ENCODE data around the gene CDK19.
A peak's percentile ranks its signal among the peaks of the same experiment; 100 is the strongest.

The CDK19 gene

DNA sequence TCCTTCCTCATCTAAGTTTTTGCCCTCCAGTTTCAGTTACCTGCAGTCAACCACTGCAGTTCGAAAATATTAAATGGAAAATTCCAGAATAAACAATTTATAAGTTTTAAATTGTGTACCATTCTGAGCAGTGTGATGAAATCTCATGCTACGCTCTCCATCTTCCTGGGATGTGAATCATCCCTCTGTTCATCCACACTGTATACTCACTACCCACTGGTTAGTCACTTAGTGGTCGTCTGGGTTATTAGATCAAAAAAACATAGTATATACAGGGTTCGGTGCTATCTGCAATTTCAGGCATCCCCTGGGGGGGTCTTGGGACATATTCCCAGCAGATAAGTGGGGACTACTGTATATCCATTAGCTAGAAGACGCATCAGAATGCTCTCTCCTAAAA lies 186.9 kb downstream of the CDK19 start:
- Histone ChIP-seq H3K4me1 (no peaks in the 10 kb centered on the region), H3K4me2 (ENCODE audit: low read length) (no peak overlapping the region), H3K9me3 (ENCODE audit: control insufficient read depth, low read length) (no peaks in the 10 kb centered on the region), H3K36me3 (ENCODE audit: control insufficient read depth, insufficient read depth, low read length) (no peaks in the 10 kb centered on the region), H3K27me3 (ENCODE audit: control insufficient read depth, insufficient read depth, low read length) (no peaks in the 10 kb centered on the region), H3K27ac (no peak overlapping the region), H3K4me3 (ENCODE audit: low read depth, low read length) (no peak overlapping the region), H2AFZ (no peak overlapping the region), H3K79me2 (no peaks in the 10 kb centered on the region), H3K9ac (no peak overlapping the region)
- TF ChIP-seq, protein P1, sequence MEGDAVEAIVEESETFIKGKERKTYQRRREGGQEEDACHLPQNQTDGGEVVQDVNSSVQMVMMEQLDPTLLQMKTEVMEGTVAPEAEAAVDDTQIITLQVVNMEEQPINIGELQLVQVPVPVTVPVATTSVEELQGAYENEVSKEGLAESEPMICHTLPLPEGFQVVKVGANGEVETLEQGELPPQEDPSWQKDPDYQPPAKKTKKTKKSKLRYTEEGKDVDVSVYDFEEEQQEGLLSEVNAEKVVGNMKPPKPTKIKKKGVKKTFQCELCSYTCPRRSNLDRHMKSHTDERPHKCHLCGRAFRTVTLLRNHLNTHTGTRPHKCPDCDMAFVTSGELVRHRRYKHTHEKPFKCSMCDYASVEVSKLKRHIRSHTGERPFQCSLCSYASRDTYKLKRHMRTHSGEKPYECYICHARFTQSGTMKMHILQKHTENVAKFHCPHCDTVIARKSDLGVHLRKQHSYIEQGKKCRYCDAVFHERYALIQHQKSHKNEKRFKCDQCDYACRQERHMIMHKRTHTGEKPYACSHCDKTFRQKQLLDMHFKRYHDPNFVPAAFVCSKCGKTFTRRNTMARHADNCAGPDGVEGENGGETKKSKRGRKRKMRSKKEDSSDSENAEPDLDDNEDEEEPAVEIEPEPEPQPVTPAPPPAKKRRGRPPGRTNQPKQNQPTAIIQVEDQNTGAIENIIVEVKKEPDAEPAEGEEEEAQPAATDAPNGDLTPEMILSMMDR (IDR thresholded peaks at IDR 0.05): no peak

DNA sequence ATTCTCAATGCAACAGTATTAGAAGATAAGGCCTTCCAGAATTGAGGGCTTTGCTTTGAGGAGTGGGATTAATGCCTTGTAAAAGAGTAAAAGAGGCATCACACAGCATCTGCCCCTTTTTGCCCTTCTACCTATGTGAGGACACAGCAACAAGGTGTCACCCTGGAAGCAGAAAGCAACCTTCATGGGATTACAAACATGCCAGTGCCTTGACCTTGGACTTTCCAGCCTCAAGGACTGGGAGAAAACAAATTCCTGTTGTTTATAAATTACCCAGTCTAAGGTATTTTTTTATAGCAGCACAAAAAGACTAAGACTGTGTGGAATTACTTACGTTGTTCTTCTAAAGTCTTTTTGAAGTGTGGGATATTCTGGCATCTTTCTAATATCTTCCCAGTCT lies 188.8 kb downstream of the CDK19 start:
- no peak overlapping the region for H3K9ac ChIP-seq
- H3K36me3 ChIP-seq (ENCODE audit: control insufficient read depth, insufficient read depth, low read length): no peaks in the 10 kb centered on the region

DNA sequence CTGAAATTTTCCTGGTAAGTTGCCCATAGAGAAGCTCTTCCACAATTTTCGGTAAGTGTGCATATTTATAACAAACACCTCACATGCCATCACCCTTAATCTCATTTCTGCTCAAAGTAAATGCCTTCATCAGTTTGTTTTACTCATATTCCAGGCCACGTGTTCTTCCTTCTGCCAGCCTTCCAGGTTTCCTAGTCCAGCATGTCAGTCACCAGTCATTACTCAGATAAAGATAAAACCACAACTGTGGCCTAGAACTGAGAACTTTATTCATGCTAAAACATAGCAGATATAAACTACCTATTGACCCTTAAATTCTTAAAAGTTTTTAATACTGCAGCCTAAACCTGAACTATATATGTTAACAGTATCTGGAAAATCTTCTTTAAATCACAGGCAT lies 189.4 kb downstream of the CDK19 start:
- Histone ChIP-seq H3K9me3 (ENCODE audit: control insufficient read depth, low read length) (no peaks in the 10 kb centered on the region), H3K4me1 (peaks cover 6% of the 10 kb centered on the region), H3K79me2 (no peaks in the 10 kb centered on the region), H3K36me3 (ENCODE audit: control insufficient read depth, insufficient read depth, low read length) (no peaks in the 10 kb centered on the region), H2AFZ (no peak overlapping the region), H3K4me2 (ENCODE audit: low read length) (peak overlapping the region; percentile 4), H3K27ac (no peak overlapping the region), H3K27me3 (ENCODE audit: control insufficient read depth, insufficient read depth, low read length) (no peaks in the 10 kb centered on the region), H3K9ac (no peak overlapping the region), H3K4me3 (ENCODE audit: low read depth, low read length) (peak overlapping the region; percentile 12)
- TF ChIP-seq, protein P1 (IDR thresholded peaks at IDR 0.05): no peak

More for the DNA sequence above, 188.8 kb downstream of the CDK19 start:
- Histone ChIP-seq H3K79me2 (no peaks in the 10 kb centered on the region), H3K9me3 (ENCODE audit: control insufficient read depth, low read length) (no peaks in the 10 kb centered on the region), H2AFZ (no peak overlapping the region), H3K4me1 (peaks cover 6% of the 10 kb centered on the region), H3K4me2 (ENCODE audit: low read length) (peak overlapping the region; percentile 40), H3K27me3 (ENCODE audit: control insufficient read depth, insufficient read depth, low read length) (no peaks in the 10 kb centered on the region), H3K4me3 (ENCODE audit: low read depth, low read length) (peak overlapping the region; percentile 12), H3K27ac (no peak overlapping the region)
- TF ChIP-seq, protein P1 (IDR thresholded peaks at IDR 0.05): no peak

DNA sequence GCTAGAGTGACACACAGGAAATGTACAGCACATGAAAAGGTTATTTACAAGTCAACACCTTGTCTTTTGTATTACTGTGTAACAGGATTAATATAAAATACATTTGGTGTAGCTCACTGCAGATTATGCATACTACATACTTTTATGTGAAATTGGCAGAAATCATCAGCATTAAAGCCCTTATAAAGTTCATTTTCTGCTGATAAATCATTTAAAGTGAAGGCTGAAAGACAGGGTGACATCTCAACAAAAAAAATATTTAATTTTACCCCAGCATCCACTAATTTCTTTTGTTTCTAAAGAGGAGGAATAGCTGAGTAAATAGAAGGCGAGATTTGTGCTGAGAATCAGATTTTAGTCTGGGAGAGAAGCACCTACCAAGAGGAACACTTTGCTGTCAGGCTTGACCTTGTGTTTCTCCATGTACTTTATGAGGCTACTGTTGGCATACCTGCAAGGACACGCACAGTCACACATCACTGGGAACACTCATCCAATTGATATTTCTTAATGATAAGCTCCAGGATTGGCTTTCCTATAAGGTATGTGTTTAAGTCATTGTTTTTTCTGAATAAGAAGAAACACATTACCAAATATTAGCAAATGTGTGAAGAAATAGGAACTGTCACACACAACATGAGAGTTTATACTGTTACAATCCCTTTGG lies 192.2 kb downstream of the CDK19 start:
- H3K4me2 ChIP-seq (ENCODE audit: low read length): peak overlapping the region; percentile 51
- H3K79me2 ChIP-seq: no peaks in the 10 kb centered on the region
- peak overlapping the region; percentile 33 for H3K4me3 ChIP-seq (ENCODE audit: low read depth, low read length)
- H3K4me1 ChIP-seq: peaks cover 14% of the 10 kb centered on the region
- H3K9me3 ChIP-seq (ENCODE audit: control insufficient read depth, low read length): no peaks in the 10 kb centered on the region
- H3K36me3 ChIP-seq (ENCODE audit: control insufficient read depth, insufficient read depth, low read length): no peaks in the 10 kb centered on the region
- no peaks in the 10 kb centered on the region for H3K27me3 ChIP-seq (ENCODE audit: control insufficient read depth, insufficient read depth, low read length)
- no peak overlapping the region for H3K9ac ChIP-seq
- peak overlapping the region; percentile 60 for H3K27ac ChIP-seq
- TF ChIP-seq, protein P1 (IDR thresholded peaks at IDR 0.05): no peak
- peak overlapping the region; percentile 47 for H2AFZ ChIP-seq

DNA sequence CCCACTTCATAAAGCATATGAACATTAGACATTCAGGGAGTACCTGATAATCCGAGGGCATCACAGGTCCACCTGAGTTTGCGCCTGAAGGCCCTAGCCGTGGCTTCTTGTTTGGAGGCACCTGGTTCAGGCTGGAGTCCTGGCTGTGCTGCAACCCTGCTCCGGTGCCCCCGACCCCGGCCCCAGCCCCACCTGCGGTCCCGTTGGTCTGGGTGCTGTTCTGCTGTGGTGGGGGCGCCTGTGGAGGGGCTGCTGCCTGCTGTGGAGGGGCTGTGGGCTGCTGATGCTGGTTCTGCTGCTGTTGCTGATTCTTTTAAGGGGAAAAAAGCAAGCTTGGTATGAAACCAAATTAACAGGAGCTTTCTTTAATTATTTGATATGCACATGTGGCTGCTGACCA lies 194.2 kb downstream of the CDK19 start:
- H3K27ac ChIP-seq: no peak overlapping the region
- H3K4me2 ChIP-seq (ENCODE audit: low read length): no peak overlapping the region
- H3K36me3 ChIP-seq (ENCODE audit: control insufficient read depth, insufficient read depth, low read length): no peaks in the 10 kb centered on the region
- no peak overlapping the region for H3K9ac ChIP-seq
- no peak overlapping the region for H3K4me3 ChIP-seq (ENCODE audit: low read depth, low read length)
- H3K79me2 ChIP-seq: no peaks in the 10 kb centered on the region
- no peak overlapping the region for H2AFZ ChIP-seq
- peaks cover 14% of the 10 kb centered on the region for H3K4me1 ChIP-seq
- H3K27me3 ChIP-seq (ENCODE audit: control insufficient read depth, insufficient read depth, low read length): no peaks in the 10 kb centered on the region
- TF ChIP-seq, protein P1 (IDR thresholded peaks at IDR 0.05): no peak
- H3K9me3 ChIP-seq (ENCODE audit: control insufficient read depth, low read length): no peaks in the 10 kb centered on the region
